Rectal smooth muscle tissue (tissue), 1 donor: ENCODE results near the gene ASPHD2.

ENCODE experiments used
- H3K27ac ChIP-seq: one replicate; pipeline ENCODE4 v1.7.0; 2013; ENCODE audit warnings: low read depth, low read length, inconsistent platforms
- H3K27me3 ChIP-seq: one replicate; pipeline ENCODE4 v1.7.0; 2013; ENCODE audit warnings: low read length; ENCODE audit not compliant: control insufficient read depth, insufficient read depth
- H3K36me3 ChIP-seq: one replicate; pipeline ENCODE4 v1.7.0; 2013; ENCODE audit warnings: low read length; ENCODE audit not compliant: control insufficient read depth, insufficient read depth
- H3K4me1 ChIP-seq: one replicate; pipeline ENCODE4 v1.7.0; 2013; ENCODE audit warnings: low read length; ENCODE audit not compliant: control insufficient read depth, insufficient read depth
- H3K4me3 ChIP-seq: one replicate; pipeline ENCODE4 v1.7.0; 2013; ENCODE audit warnings: low read length
- H3K9ac ChIP-seq: one replicate; pipeline ENCODE4 v1.7.0; 2013; ENCODE audit warnings: low read length

The ASPHD2 gene

DNA sequence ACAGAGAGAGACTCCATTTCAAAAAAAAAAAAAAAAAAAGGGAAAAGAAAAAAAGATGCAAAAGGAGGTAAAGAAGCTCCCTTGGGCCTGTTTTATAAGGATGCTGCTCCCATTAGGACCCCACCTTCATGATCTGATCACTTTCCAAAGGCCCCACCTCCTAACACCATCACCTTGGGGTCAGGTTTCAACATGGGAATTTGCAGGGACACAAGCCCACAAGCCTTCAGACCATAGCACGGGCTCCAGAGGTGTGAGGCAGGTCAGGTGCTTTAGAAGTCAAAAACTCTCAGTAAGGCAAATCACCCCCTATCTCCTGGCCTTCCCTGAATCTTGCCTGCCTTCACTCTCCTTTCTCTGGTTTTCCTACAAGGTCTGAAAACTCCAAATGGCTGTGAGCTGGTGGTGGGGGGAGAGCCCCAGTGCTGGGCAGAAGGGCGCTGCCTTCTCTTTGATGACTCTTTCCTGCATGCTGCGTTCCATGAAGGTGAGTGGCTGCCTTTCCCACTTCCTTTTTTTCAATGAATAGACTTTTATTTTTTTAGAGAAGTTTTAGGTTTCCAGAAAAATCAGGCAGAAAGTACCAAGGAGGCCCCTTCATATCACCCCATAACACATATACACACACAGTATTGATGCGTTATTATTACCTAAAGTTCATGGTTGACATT lies 13.2 kb downstream of the ASPHD2 start:
- Histone ChIP-seq H3K4me1 (peaks cover under 1% of the 10 kb centered on the region), H3K36me3 (no peaks in the 10 kb centered on the region), H3K27me3 (no peaks in the 10 kb centered on the region), H3K4me3 (no peak overlapping the region), H3K27ac (no peak overlapping the region), H3K9ac (no peak overlapping the region)

DNA sequence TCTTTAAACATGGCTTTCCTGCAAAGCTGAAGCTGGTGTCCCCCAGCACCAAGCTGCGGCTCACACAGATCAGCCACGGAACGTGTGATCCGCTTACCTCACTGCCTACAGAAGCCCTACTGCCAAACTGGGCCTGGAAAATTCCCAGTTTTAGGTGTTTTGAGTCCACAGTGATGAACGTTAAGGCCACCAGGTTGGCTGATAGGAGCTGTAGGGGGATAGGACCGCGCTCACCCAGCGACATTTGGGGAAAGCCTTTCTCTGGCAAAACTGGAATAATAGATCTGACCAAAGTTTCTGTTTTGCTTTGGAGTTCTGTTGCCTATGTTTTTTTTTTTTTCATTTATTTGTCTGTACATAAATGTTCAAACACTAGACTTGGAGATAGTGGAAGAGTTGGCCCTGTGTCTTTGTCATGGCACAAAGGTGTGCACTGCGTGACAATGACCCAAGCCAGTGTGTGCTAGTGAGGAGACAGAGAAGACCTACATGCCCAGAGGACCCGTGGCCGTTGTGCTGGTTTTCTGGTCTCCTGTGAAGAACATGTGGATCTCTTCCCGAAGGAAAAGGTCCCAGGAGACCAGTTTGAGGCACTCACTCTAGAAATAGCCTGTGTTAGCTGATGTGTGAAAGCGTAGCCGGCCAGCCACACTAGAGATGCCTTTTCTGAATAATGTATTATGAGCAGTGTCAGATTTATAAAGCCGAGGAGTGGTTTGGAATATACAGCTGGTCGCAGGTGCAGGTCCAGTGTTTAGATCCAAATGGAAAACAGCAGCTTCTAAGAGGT lies 15.0 kb downstream of the ASPHD2 start:
- Histone ChIP-seq H3K27me3 (no peaks in the 10 kb centered on the region), H3K9ac (no peak overlapping the region), H3K4me3 (no peak overlapping the region), H3K4me1 (peaks cover 7% of the 10 kb centered on the region), H3K36me3 (no peaks in the 10 kb centered on the region), H3K27ac (no peak overlapping the region)

GRCh38 chr22:26444777-26445176 lies 15.7 kb downstream of the ASPHD2 start:
- Histone ChIP-seq H3K27ac (no peak overlapping the region), H3K36me3 (no peaks in the 10 kb centered on the region), H3K4me3 (no peak overlapping the region), H3K9ac (no peak overlapping the region), H3K4me1 (peaks cover 7% of the 10 kb centered on the region), H3K27me3 (no peaks in the 10 kb centered on the region)

GRCh38 chr22:26445577-26446275 lies 16.7 kb downstream of the ASPHD2 start:
- no peak overlapping the region for H3K4me3 ChIP-seq
- peaks cover 7% of the 10 kb centered on the region for H3K4me1 ChIP-seq
- no peaks in the 10 kb centered on the region for H3K27me3 ChIP-seq
- H3K36me3 ChIP-seq, result no peaks in the 10 kb centered on the region
- no peak overlapping the region for H3K9ac ChIP-seq
- no peak overlapping the region for H3K27ac ChIP-seq

DNA sequence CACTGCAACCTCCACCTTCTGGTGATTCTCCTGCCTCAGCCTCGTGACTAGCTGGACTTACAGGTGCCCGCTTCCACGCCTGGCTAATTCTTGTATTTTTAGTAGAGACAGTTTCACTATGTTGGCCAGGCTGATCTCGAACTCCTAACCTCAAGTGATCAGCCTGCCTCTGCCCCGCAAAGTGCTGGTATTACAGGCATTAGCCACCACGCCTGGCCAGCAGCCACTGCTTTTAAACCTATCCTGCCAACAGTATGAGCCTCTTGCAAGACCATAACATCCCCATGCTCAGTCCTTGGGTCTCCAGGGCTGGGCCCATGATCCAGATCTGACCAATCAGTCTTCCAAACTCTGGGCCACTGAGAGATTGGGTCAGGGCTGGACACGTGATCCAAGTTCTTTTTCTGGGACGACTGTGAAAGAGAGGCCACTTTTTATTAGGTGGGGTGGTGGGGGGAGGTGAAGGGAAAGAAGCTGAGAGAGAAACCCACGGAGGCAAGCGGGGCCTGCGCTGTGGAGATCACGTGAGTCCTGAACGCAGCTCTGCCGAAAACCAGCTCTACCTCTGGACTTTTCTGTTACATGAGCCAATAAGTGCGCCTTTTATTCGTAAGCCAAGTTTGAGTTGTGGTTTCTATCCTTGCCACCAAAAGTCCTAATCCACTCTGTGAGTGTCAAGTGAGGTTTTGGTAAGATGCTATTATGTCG lies 17.9 kb downstream of the ASPHD2 start:
- Histone ChIP-seq H3K4me3 (no peak overlapping the region), H3K4me1 (peaks cover 7% of the 10 kb centered on the region), H3K36me3 (no peaks in the 10 kb centered on the region), H3K27ac (peak overlapping the region; percentile 38), H3K9ac (no peak overlapping the region), H3K27me3 (no peaks in the 10 kb centered on the region)

- H3K4me3 ChIP-seq, result no peak overlapping the region
- no peaks in the 10 kb centered on the region for H3K27me3 ChIP-seq
- peaks cover 7% of the 10 kb centered on the region for H3K4me1 ChIP-seq
- H3K27ac ChIP-seq, result peak overlapping the region; percentile 38
- peaks cover 3% of the 10 kb centered on the region for H3K36me3 ChIP-seq
- H3K9ac ChIP-seq, result no peak overlapping the region
Measured at GRCh38 chr22:26447584-26448329, 18.7 kb downstream of the ASPHD2 start.

- Histone ChIP-seq H3K4me1 (peaks cover 7% of the 10 kb centered on the region), H3K4me3 (no peak overlapping the region)
Measured at GRCh38 chr22:26448334-26448733, 19.3 kb downstream of the ASPHD2 start.

GRCh38 chr22:26448941-26449340 lies 19.9 kb downstream of the ASPHD2 start:
- H3K9ac ChIP-seq, result no peak overlapping the region
- peaks cover 12% of the 10 kb centered on the region for H3K36me3 ChIP-seq
- H3K27ac ChIP-seq, result no peak overlapping the region
- peaks cover 7% of the 10 kb centered on the region for H3K4me1 ChIP-seq
- no peak overlapping the region for H3K4me3 ChIP-seq
- H3K27me3 ChIP-seq, result no peaks in the 10 kb centered on the region

More at GRCh38 chr22:26448334-26448733, 19.3 kb downstream of the ASPHD2 start:
- no peak overlapping the region for H3K9ac ChIP-seq
- H3K36me3 ChIP-seq, result peaks cover 8% of the 10 kb centered on the region
- no peaks in the 10 kb centered on the region for H3K27me3 ChIP-seq
- H3K27ac ChIP-seq, result no peak overlapping the region

DNA sequence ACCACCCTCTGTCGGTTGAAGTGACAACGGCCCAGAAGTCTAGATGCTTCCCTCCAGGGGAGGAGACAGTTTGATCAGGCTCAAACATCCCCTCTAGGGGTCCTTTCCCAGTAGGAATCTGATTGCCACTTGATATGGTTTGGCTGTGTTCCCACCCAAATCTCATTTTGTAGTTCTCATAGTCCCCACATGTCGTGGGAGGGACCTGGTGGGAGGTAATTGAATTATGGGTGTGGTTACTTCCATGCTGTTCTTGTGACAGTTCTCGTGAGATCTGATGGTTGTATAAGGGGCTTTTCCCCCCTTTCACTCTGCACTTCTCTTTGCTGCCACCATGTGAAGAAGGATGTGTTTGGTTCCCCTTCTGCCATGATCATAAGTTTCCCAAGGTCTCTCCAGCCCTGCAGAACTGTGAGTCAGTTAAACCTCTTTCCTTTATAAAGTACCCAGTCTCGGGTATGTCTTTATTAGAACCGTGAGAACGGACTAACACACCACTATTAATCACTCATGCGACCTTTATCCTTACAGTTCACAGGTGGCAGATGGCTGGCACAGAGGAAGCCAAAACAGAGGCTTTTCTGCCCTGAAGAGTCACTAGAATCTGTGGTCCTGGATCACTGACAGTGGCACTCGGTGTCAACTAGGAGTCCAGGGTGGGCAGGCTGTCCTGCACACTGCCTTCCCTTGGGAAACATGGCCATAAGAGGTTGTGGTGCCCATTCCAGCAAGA lies 21.6 kb downstream of the ASPHD2 start:
- Histone ChIP-seq H3K36me3 (peaks cover 15% of the 10 kb centered on the region), H3K4me3 (no peak overlapping the region), H3K27ac (no peak overlapping the region), H3K4me1 (peaks cover 7% of the 10 kb centered on the region), H3K9ac (no peak overlapping the region), H3K27me3 (no peaks in the 10 kb centered on the region)

DNA sequence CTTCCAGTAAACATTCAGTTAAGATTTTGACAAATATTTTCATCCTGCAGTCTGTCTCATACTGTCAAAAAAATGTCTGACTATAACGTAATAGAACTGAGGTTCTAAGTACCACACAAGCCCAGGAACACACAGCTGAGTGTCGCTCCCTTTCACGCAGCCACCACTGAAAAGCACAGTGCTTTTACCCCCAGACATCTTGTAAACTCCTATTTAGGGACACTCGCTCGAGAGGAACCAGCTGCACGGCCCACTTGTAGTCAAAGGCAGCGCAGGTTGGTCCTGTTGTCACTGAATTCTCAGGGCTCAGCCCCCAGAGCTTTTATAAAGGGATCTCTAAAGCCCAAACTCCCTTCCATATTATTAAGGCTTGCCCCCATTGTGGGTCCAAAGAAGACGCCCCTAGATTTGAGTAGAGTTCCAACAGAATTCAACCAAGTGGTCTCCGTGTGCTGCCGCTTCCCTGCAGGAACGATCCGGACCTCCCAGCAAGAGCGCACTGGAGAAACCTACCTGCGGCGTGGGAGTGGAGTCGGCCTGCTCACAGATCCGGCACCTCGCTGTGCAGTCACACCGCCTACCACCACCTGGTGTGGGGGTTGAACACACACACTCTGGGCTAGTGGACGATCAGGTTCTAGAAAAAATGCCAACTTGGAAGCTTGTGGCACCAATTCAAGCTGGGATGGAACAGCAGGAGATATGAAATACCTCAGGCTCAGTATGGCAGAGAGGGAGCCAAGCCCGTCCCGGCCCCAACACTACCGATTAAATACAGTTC lies 23.4 kb downstream of the ASPHD2 start:
- H3K36me3 ChIP-seq, result peaks cover 20% of the 10 kb centered on the region
- H3K27me3 ChIP-seq, result no peaks in the 10 kb centered on the region
- H3K4me3 ChIP-seq, result no peak overlapping the region
- no peak overlapping the region for H3K27ac ChIP-seq
- H3K9ac ChIP-seq, result no peak overlapping the region
- peaks cover 4% of the 10 kb centered on the region for H3K4me1 ChIP-seq

DNA sequence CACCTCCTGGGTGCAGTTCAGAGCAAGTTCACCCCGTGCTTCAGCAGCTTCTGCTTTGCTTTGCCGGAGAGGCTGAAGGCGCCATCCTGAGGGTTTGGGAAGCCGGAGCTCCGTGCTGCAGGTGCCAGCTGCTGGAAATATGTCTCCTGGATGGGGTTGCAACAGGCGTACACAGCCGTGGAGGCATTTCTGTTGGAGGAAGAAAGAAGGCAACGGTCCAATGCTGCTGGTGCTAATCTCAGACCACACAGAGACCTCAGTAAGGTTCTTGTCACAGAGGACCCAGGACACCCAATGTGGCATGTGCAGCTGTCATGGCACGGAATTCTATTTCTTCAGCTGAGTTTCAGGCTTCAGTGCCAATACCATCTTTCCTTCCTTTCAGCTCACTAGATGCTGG lies 24.2 kb downstream of the ASPHD2 start:
- Histone ChIP-seq H3K36me3 (peaks cover 26% of the 10 kb centered on the region), H3K27me3 (no peaks in the 10 kb centered on the region), H3K4me3 (no peak overlapping the region), H3K27ac (no peak overlapping the region), H3K4me1 (no peaks in the 10 kb centered on the region), H3K9ac (no peak overlapping the region)
